Ovary (tissue), 3 donors: ENCODE data around the gene ACSS1.

ENCODE experiments used
- EP300 ChIP-seq: sonication (generic); formaldehyde crosslinking; IDR thresholded peaks from one replicate; pipeline ENCODE4 v1.6.1; 2017; ENCODE audit warnings: antibody characterized with exemption
- POLR2A ChIP-seq: fragments of 450-650 bp; IDR thresholded peaks from one replicate; pipeline ENCODE4 v1.6.1; 2017; ENCODE audit warnings: antibody characterized with exemption, mild to moderate bottlenecking, moderate library complexity
- TF ChIP-seq, protein P1 (sequence below), 3 donors: fragments of 450-650 bp in 2 of 3; fragments of 200-600 bp in 1 of 3; IDR thresholded peaks; one replicate each; pipeline versions ENCODE4 v1.5.1 to v1.8.0; 2016 to 2022; ENCODE audit warnings: antibody characterized with exemption in 3 of 3, mild to moderate bottlenecking in 1 of 3
- donor health status: DM: no; HTN: no; CAD: no.

DNA sequence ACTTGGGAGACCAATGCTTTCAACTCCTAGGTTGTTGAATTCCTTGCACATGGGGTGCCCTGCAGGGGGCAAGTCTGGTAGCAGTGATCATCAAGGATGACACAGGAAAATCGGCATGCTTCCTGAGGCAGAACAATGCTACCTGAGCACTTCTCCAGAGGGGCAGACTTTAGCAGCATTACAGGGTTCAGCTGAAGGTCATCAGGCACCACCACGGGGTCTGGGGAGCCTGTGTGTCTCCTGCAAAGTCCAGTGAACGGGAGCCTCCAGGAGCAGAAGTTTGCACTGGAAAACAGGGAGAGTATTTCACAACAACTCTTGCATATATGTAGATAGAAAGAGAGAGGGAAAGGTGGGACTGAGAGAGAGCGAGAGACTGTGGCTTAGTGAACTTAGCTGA is 13.8 kb upstream of the ACSS1 start:
- TF ChIP-seq, protein P1, sequence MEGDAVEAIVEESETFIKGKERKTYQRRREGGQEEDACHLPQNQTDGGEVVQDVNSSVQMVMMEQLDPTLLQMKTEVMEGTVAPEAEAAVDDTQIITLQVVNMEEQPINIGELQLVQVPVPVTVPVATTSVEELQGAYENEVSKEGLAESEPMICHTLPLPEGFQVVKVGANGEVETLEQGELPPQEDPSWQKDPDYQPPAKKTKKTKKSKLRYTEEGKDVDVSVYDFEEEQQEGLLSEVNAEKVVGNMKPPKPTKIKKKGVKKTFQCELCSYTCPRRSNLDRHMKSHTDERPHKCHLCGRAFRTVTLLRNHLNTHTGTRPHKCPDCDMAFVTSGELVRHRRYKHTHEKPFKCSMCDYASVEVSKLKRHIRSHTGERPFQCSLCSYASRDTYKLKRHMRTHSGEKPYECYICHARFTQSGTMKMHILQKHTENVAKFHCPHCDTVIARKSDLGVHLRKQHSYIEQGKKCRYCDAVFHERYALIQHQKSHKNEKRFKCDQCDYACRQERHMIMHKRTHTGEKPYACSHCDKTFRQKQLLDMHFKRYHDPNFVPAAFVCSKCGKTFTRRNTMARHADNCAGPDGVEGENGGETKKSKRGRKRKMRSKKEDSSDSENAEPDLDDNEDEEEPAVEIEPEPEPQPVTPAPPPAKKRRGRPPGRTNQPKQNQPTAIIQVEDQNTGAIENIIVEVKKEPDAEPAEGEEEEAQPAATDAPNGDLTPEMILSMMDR (IDR thresholded peaks at IDR 0.05) = no peak
- TF ChIP-seq EP300 = no peak
- no peak for TF ChIP-seq POLR2A
